IPS-18a (cell line): ENCODE results near the gene DISP1.

Experiments
- H3K27ac ChIP-seq: one replicate; pipeline ENCODE4 v1.5.1; 2013; ENCODE audit warnings: low read length
- H3K27me3 ChIP-seq: one replicate; pipeline ENCODE4 v1.6.1; 2013; ENCODE audit warnings: mild to moderate bottlenecking, low read length; ENCODE audit not compliant: control insufficient read depth, insufficient read depth
- H3K36me3 ChIP-seq: one replicate; pipeline ENCODE4 v1.6.1; 2013; ENCODE audit warnings: low read depth, low read length; ENCODE audit not compliant: control insufficient read depth
- H3K4me1 ChIP-seq: one replicate; pipeline ENCODE4 v1.6.1; 2013; ENCODE audit warnings: low read depth, low read length; ENCODE audit not compliant: control insufficient read depth
- H3K4me3 ChIP-seq: one replicate; pipeline ENCODE4 v1.5.1; 2013; ENCODE audit warnings: low read length
- H3K9ac ChIP-seq: one replicate; pipeline ENCODE4 v1.6.1; 2013; ENCODE audit warnings: mild to moderate bottlenecking, low read length, moderate library complexity
- H3K9me3 ChIP-seq: one replicate; pipeline ENCODE4 v1.6.1; 2013; ENCODE audit warnings: low read depth, low read length; ENCODE audit not compliant: control insufficient read depth

DISP1 gene

DNA sequence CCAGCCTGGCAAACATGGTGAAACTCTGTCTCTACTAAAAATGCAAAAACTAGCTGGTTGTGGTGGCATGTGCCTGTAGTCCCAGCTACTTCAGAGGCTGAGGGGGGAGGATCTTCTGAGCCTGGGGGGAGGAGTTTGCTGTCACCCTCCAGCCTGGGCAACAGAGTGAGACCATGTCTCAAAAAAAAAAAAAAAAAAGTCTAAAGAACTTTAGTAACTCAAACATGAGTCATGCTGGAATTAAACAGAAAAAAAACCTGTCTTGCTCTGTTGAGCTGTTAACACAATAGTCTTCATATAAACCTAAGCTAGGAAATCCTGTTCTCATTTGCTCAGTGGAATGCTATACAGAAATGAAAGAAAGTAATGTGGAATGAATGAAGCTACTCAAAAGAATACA is 16.7 kb upstream of the DISP1 start:
- H3K9ac ChIP-seq = no peak overlapping the region
- no peaks in the 10 kb centered on the region for H3K36me3 ChIP-seq
- no peak overlapping the region for H3K4me3 ChIP-seq
- no peak overlapping the region for H3K27ac ChIP-seq
- no peaks in the 10 kb centered on the region for H3K27me3 ChIP-seq
- H3K4me1 ChIP-seq = no peaks in the 10 kb centered on the region
- no peaks in the 10 kb centered on the region for H3K9me3 ChIP-seq

DNA sequence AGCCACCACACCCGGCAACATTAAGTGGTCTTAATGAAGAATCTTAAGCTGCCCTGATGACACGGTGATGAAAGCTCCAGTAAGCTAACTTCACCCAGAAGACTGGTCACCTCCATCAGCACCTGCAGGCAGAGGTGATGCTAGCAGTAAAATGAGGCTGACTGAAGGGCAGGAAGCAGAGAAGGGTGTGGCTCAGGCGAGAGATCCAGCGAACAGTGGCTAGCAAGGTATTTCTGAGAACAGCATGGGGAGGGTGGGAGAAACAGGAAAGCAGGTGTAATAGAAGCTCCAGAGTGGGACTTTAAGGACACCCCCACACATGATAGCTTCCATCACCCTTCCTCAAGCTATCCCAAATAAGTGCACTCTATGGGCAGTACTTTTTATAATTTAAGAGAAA is 15.9 kb upstream of the DISP1 start:
- Histone ChIP-seq H3K9me3 (no peaks in the 10 kb centered on the region), H3K27ac (no peak overlapping the region), H3K4me3 (no peak overlapping the region), H3K4me1 (no peaks in the 10 kb centered on the region), H3K27me3 (no peaks in the 10 kb centered on the region), H3K36me3 (no peaks in the 10 kb centered on the region), H3K9ac (no peak overlapping the region)

DNA sequence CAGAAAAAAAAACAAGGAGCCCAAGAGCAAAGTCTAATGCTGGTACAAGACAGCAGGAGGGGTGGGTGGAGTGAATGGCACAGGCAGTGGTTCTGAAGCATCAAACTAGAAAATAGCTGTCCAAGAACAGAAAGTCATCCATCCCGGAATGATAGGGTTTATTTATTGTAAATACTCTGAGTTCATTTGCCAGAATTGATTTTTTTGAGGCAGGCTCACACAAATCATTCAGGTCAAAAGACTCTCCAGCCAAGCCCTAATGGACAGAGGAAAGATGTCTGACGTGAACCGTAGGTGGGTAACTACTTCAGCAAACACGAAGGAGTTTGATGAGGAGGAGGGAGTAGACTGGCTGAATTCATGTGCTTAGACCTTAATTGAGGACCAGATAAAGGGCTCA is 13.8 kb upstream of the DISP1 start:
- no peaks in the 10 kb centered on the region for H3K4me1 ChIP-seq
- H3K4me3 ChIP-seq = no peak overlapping the region
- no peak overlapping the region for H3K9ac ChIP-seq

GRCh38 chr1:222811671-222812070 is 3.2 kb upstream of the DISP1 start:
- Histone ChIP-seq H3K27me3 (peaks cover 4% of the 10 kb centered on the region), H3K27ac (no peak overlapping the region), H3K9me3 (no peaks in the 10 kb centered on the region), H3K36me3 (no peaks in the 10 kb centered on the region), H3K4me3 (no peak overlapping the region), H3K4me1 (peaks cover 9% of the 10 kb centered on the region), H3K9ac (no peak overlapping the region)

More for the DNA sequence above, 13.8 kb upstream of the DISP1 start:
- no peaks in the 10 kb centered on the region for H3K27me3 ChIP-seq
- no peak overlapping the region for H3K27ac ChIP-seq
- no peaks in the 10 kb centered on the region for H3K9me3 ChIP-seq
- no peaks in the 10 kb centered on the region for H3K36me3 ChIP-seq

- H3K4me3 ChIP-seq = peak overlapping the region; percentile 81
Observed at GRCh38 chr1:222813866-222814535, 838 bp upstream of the DISP1 start.

GRCh38 chr1:222815440-222815765 is 564 bp downstream of the DISP1 start:
- Histone ChIP-seq H3K9ac (peak overlapping the region; percentile 60), H3K9me3 (no peaks in the 10 kb centered on the region), H3K27ac (no peak overlapping the region), H3K36me3 (no peaks in the 10 kb centered on the region), H3K27me3 (peaks cover 4% of the 10 kb centered on the region), H3K4me1 (peaks cover 13% of the 10 kb centered on the region), H3K4me3 (peak overlapping the region; percentile 81)

More at GRCh38 chr1:222813866-222814535, 838 bp upstream of the DISP1 start:
- Histone ChIP-seq H3K27ac (no peak overlapping the region), H3K9ac (peak overlapping the region; percentile 60), H3K9me3 (no peaks in the 10 kb centered on the region), H3K36me3 (no peaks in the 10 kb centered on the region), H3K27me3 (peaks cover 4% of the 10 kb centered on the region), H3K4me1 (peaks cover 13% of the 10 kb centered on the region)

DNA sequence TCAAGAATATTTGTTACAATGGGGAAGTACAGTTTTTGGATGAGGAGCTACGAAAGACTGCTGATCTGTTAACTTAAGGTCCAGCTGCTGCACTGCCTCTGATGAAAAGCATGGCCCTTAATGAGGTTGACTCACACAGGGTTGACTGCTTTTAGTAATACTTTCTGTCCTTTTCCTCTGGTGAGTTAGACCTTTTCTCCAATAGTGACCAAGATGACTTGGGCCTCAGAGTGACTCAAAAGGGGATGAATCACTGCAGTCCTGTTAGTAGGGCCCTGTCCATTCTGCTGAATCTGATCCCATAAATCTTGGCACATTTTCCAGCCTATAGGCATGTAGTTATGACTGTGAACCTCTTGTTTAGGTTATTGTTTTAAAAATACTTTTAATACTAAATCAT is 2.7 kb downstream of the DISP1 start:
- H3K4me3 ChIP-seq = no peak overlapping the region
- no peak overlapping the region for H3K27ac ChIP-seq

DNA sequence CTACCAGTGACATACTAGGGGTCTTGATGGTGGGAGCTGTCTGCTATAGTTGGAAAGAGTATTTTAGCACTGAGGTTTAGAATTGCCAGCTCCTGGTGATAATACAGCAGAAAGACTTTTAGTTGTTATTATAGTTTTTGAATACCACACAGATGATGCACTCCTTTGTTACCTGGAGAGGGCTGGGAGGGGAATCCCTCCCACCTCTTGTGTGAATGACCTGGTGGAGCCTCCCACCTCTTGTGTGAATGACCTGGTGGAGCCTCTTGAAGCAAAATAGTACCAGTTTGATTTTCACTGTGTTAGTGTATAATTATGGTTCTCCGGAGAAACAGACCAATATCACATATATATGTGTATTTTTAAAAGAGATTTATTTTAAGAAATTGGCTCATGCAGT is 3.3 kb downstream of the DISP1 start:
- Histone ChIP-seq H3K4me3 (no peak overlapping the region), H3K9me3 (no peaks in the 10 kb centered on the region), H3K36me3 (no peaks in the 10 kb centered on the region), H3K9ac (no peak overlapping the region), H3K27me3 (peaks cover 4% of the 10 kb centered on the region), H3K27ac (no peak overlapping the region), H3K4me1 (peaks cover 13% of the 10 kb centered on the region)

More for the DNA sequence above, 2.7 kb downstream of the DISP1 start:
- peaks cover 4% of the 10 kb centered on the region for H3K27me3 ChIP-seq
- peaks cover 13% of the 10 kb centered on the region for H3K4me1 ChIP-seq
- H3K9ac ChIP-seq = no peak overlapping the region
- no peaks in the 10 kb centered on the region for H3K36me3 ChIP-seq
- no peaks in the 10 kb centered on the region for H3K9me3 ChIP-seq

DNA sequence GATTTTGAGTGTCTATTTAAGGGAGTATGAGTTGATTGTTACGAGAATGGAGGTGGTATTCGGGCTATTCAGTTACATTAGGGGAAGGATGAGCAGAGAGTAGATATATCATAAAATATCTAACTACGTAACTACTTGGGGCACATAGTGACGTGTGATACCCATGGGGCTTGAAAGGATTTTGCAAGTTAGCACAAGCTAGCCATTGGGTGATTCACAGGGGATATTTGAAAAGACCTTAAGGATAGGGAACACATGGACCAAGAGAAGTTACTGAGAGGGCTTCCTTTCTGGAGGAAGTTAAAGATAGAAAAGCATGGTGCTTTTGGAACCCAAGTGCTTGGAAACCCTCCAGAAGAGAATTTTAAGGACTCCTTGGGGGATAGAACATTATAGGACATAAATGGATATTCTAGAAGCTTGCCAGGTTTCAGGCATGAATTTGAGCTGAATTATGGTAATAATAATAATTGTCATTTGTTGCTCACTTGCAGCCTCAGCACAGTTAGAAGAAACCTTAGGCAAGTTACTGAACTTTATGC is 5.4 kb downstream of the DISP1 start:
- H3K27ac ChIP-seq = no peak overlapping the region
- H3K4me3 ChIP-seq = no peak overlapping the region
- H3K9me3 ChIP-seq = no peaks in the 10 kb centered on the region
- no peaks in the 10 kb centered on the region for H3K27me3 ChIP-seq
- no peak overlapping the region for H3K9ac ChIP-seq
- H3K36me3 ChIP-seq = no peaks in the 10 kb centered on the region
- H3K4me1 ChIP-seq = peaks cover 18% of the 10 kb centered on the region

GRCh38 chr1:222821239-222821638 is 6.4 kb downstream of the DISP1 start:
- H3K4me3 ChIP-seq = no peak overlapping the region
- peaks cover 17% of the 10 kb centered on the region for H3K4me1 ChIP-seq
- H3K9me3 ChIP-seq = no peaks in the 10 kb centered on the region
- no peak overlapping the region for H3K9ac ChIP-seq
- H3K27ac ChIP-seq = no peak overlapping the region
- no peaks in the 10 kb centered on the region for H3K27me3 ChIP-seq
- H3K36me3 ChIP-seq = no peaks in the 10 kb centered on the region

GRCh38 chr1:222823695-222824094 is 8.9 kb downstream of the DISP1 start:
- Histone ChIP-seq H3K27me3 (no peaks in the 10 kb centered on the region), H3K9ac (no peak overlapping the region), H3K27ac (no peak overlapping the region), H3K9me3 (no peaks in the 10 kb centered on the region), H3K4me1 (peaks cover 17% of the 10 kb centered on the region), H3K36me3 (no peaks in the 10 kb centered on the region), H3K4me3 (no peak overlapping the region)

GRCh38 chr1:222824641-222825040 is 9.8 kb downstream of the DISP1 start:
- Histone ChIP-seq H3K4me3 (no peak overlapping the region), H3K9ac (no peak overlapping the region), H3K27me3 (no peaks in the 10 kb centered on the region), H3K9me3 (no peaks in the 10 kb centered on the region), H3K36me3 (no peaks in the 10 kb centered on the region), H3K27ac (no peak overlapping the region), H3K4me1 (peaks cover 18% of the 10 kb centered on the region)
